PC-3 (cell line): Measurements from ENCODE around the gene DLG2. TPM values are rescaled to one million over a fixed set of nuclear protein-coding genes. Genes with fewer than 3 reads are reported as not detected.
A peak's percentile ranks its signal among the peaks of the same experiment; 100 is the strongest.

Experiments
- ATAC-seq: fragments of 200-7000 bp; cut with Tn5 transposase; 2 replicates; pipeline ENCODE4 v1.9.1; 2020; ENCODE audit warnings: mild to moderate bottlenecking, moderate library complexity
- BruUV-seq: library from RNA; stranded (reverse); fragments of 400-500 nt; replicated peaks from 2 replicates; lab custom pipeline; 2021; lab: Mats Ljungman, UMichigan
- CTCF ChIA-PET: fragments of 300-600 bp; sonication (Branson Sonifier 250); formaldehyde crosslinking; loops from one replicate; lab custom pipeline; 2022; ENCODE audit warnings: antibody characterized with exemption; lab: Charles Lee
- POLR2A ChIA-PET: fragments of 300-600 bp; sonication (Branson Sonifier 250); formaldehyde crosslinking; loops from one replicate; lab custom pipeline; 2022; ENCODE audit warnings: antibody characterized with exemption; ENCODE audit not compliant: unreplicated experiment; lab: Charles Lee
- DNase-seq: peaks from one replicate; pipeline ENCODE4 v3.0.0-alpha.2; 2015
- H2AFZ ChIP-seq: fragments of 300-600 bp; sonication (generic); 2 replicates; pipeline ENCODE4 v1.6.0; 2016; ENCODE audit warnings: antibody characterized with exemption, low read length
- H3F3A ChIP-seq: fragments of 300-600 bp; sonication (generic); one replicate; pipeline ENCODE4 v1.6.0; 2017; ENCODE audit warnings: antibody characterized with exemption, low read length, control low read depth, mild to moderate bottlenecking; ENCODE audit not compliant: unreplicated experiment
- H3K27ac ChIP-seq: fragments of 300-600 bp; sonication (generic); 2 replicates; pipeline ENCODE4 v1.5.1; 2016; ENCODE audit warnings: mild to moderate bottlenecking, low read length
- H3K27me3 ChIP-seq: fragments of 300-600 bp; sonication (generic); 2 replicates; pipeline ENCODE4 v1.6.1; 2016; ENCODE audit warnings: low read length, mixed read lengths
- H3K36me3 ChIP-seq: fragments of 300-600 bp; sonication (generic); 2 replicates; pipeline ENCODE4 v1.6.1; 2016; ENCODE audit warnings: low read depth, mixed run types, low read length, mixed read lengths
- H3K4me1 ChIP-seq: fragments of 300-600 bp; sonication (generic); 2 replicates; pipeline ENCODE4 v1.5.1; 2016; ENCODE audit warnings: low read length; ENCODE audit not compliant: insufficient read depth
- H3K4me2 ChIP-seq: fragments of 300-600 bp; sonication (generic); 2 replicates; pipeline ENCODE4 v1.6.0; 2016; ENCODE audit warnings: low read length
- H3K4me3 ChIP-seq: fragments of 300-600 bp; sonication (generic); 2 replicates; pipeline ENCODE4 v1.5.1; 2016; ENCODE audit warnings: mild to moderate bottlenecking, low read length, mixed read lengths
- H3K79me2 ChIP-seq: fragments of 300-600 bp; sonication (generic); 2 replicates; pipeline ENCODE4 v1.6.1; 2017; ENCODE audit warnings: low read length, mixed read lengths
- H3K9ac ChIP-seq: fragments of 300-600 bp; sonication (generic); 2 replicates; pipeline ENCODE4 v1.6.0; 2016; ENCODE audit warnings: mild to moderate bottlenecking, low read length
- H3K9me2 ChIP-seq: fragments of 300-600 bp; sonication (generic); replicated peaks from 2 replicates; pipeline ENCODE4 v1.6.1; 2016; ENCODE audit warnings: mixed run types, low read length, mixed read lengths
- H3K9me3 ChIP-seq: fragments of 300-600 bp; sonication (generic); 2 replicates; pipeline ENCODE4 v1.6.1; 2016; ENCODE audit warnings: low read length, mixed read lengths
- H4K20me1 ChIP-seq: fragments of 300-600 bp; sonication (generic); 2 replicates; pipeline ENCODE4 v1.6.1; 2016; ENCODE audit warnings: low read length, mixed read lengths
- CTCF ChIP-seq: fragments of 300-600 bp; sonication (generic); conservative IDR thresholded peaks from 2 replicates; pipeline ENCODE4 v1.5.1; 2017; ENCODE audit warnings: antibody characterized with exemption, low read depth, mild to moderate bottlenecking, low read length
- EZH2 ChIP-seq: fragments of 300-600 bp; sonication (generic); IDR thresholded peaks from one replicate; pipeline ENCODE4 v1.6.1; 2017; ENCODE audit warnings: antibody characterized with exemption, mild to moderate bottlenecking, low read length; ENCODE audit not compliant: unreplicated experiment
- EZH2phosphoT487 ChIP-seq: fragments of 300-600 bp; sonication (generic); IDR thresholded peaks from 2 replicates; pipeline ENCODE4 v1.6.1; 2018; ENCODE audit warnings: mild to moderate bottlenecking, antibody characterized with exemption, low read length, borderline replicate concordance
- intact Hi-C: fragments of 100-400 bp; cut with micrococcal nuclease; formaldehyde crosslinking; loops from 2 replicates; pipeline ENCODE4 v1.9.0; 2023
- total RNA-seq: library from RNA; depleted of rRNA; stranded (reverse); fragments of >200 nt; gene quantifications from 2 replicates; pipeline ENCODE4 v1.2.3, GENCODE V29; 2014

The DLG2 gene
- total RNA-seq, 1 experiment from 2014 or later = 0.58 TPM

GRCh38 chr11:84687433-84687832 lies 939.7 kb downstream of the DLG2 start:
- Histone ChIP-seq H3K4me1 (peaks cover 14% of the 10 kb centered on the region), H3K4me3 (no peak overlapping the region), H4K20me1 (no peaks in the 10 kb centered on the region), H3K4me2 (no peak overlapping the region), H3K27ac (no peak overlapping the region), H2AFZ (no peak overlapping the region), H3K9me2 (no peaks in the 10 kb centered on the region), H3K9ac (no peak overlapping the region), H3K9me3 (no peaks in the 10 kb centered on the region), H3K36me3 (no peaks in the 10 kb centered on the region), H3K27me3 (peaks cover 6% of the 10 kb centered on the region; the same call in 1 of the 2 replicates), H3K79me2 (no peaks in the 10 kb centered on the region), H3F3A (no peaks in the 10 kb centered on the region)
- BruUV-seq = no TSS peak
- POLR2A ChIA-PET = no interaction called here
- CTCF ChIA-PET = no interaction called here
- ATAC-seq (peak; percentile 46; the same call in 1 of the 2 replicates), DNase-seq (peak; percentile 89)
- intact Hi-C loops = no loop called here
- TF ChIP-seq CTCF (no peak), EZH2phosphoT487 (no peak), EZH2 (no peak)

GRCh38 chr11:84686716-84687115 lies 940.4 kb downstream of the DLG2 start:
- no peaks in the 10 kb centered on the region for H3K9me3 ChIP-seq
- POLR2A ChIA-PET = no interaction called here
- no peak for ATAC-seq

More at GRCh38 chr11:84686716-84687115, 940.4 kb downstream of the DLG2 start:
- H3K9ac ChIP-seq = no peak overlapping the region
- no peaks in the 10 kb centered on the region for H3K79me2 ChIP-seq
- no peaks in the 10 kb centered on the region for H3K36me3 ChIP-seq
- peaks cover 14% of the 10 kb centered on the region for H3K4me1 ChIP-seq
- no TSS peak for BruUV-seq
- no peak overlapping the region for H3K4me2 ChIP-seq
- CTCF ChIA-PET = no interaction called here
- no peaks in the 10 kb centered on the region for H3F3A ChIP-seq
- TF ChIP-seq CTCF (no peak), EZH2 (no peak), EZH2phosphoT487 (no peak)
- H4K20me1 ChIP-seq = no peaks in the 10 kb centered on the region
- H3K9me2 ChIP-seq = no peaks in the 10 kb centered on the region
- DNase-seq = peak; percentile 38
- peaks cover 6% of the 10 kb centered on the region; the same call in 1 of the 2 replicates for H3K27me3 ChIP-seq
- H2AFZ ChIP-seq = no peak overlapping the region
- intact Hi-C loops = no loop called here
- no peak overlapping the region for H3K27ac ChIP-seq
- no peak overlapping the region for H3K4me3 ChIP-seq
